RKO (cell line): ENCODE measurements around the gene ADAP1.
"Not testable (repeated sequence)": the region's sequence is repeated elsewhere in the genome, so short reads cannot be mapped to it uniquely, and the experiment has no call there.

ENCODE experiments used
- DNase-seq: peaks from one replicate; pipeline ENCODE4 v3.0.0-alpha.2; 2016; ENCODE audit warnings: low spot score

ADAP1 gene

DNA sequence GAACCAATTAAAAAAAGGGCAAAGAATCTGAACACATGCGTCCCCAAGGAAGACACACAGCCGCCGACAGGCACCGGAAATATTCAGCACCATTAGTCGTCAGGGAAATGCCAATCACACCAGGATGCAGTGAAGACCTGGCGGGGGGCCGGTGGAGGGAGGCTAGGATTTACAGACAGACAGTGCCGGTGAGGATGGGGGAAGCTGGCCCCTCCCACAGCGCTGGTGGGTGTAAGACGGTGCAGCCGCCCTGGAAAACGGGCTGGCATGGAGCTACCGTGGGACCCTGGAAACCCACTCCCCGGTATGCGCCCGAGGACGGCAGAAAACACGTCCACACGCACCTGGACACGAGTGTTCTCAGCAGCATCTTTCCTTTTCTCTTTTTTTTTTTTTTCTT lies 4.8 kb upstream of the ADAP1 start:
- no peak for DNase-seq

DNA sequence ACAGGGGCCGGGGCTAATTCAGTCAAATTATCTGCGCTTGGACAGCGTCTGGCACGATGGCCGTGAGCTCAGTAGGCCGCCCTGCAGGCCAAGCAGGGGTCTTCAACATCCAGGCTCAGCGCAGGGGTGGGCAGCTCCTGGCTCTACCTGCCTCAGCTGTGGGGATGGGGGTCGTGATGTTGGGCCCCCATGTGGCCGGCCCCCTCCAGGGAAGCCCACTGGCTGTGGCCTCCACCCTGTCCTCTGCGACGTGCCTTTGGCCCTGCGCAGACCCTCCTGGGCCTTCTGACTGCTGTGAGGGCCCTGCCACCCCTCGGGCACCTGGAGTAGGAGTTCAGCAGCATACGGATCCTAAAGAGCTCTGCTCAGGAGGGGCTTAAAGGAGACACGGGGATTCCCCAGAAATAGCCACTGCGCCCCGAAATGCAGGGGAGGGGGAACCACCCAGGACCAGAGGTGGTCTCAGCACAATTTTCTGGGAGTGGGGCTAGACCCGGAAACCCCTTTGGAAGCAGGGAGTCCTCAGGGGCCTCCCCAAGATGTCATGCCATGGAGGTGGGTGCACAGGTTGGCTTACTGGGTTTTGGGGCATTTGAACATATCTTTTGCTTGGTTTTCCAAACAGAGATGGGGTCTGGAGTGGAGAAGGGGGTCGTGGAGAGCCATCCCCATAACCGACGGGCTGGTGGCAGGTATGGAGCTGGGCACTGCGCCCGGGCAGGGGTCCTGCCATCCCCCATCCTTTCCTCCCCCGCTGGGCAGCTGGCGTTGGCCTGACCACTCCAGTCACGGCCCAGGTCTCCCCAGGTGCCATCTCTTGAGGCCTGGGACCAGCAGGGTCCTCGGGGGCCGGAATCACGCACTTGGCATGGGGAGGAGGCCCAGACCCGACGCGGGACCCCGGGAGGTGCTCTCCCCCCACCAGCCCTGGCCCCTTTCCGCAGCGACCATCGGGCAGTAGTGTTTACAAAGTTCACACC lies 4.0 kb upstream of the ADAP1 start:
- no peak for DNase-seq

DNA sequence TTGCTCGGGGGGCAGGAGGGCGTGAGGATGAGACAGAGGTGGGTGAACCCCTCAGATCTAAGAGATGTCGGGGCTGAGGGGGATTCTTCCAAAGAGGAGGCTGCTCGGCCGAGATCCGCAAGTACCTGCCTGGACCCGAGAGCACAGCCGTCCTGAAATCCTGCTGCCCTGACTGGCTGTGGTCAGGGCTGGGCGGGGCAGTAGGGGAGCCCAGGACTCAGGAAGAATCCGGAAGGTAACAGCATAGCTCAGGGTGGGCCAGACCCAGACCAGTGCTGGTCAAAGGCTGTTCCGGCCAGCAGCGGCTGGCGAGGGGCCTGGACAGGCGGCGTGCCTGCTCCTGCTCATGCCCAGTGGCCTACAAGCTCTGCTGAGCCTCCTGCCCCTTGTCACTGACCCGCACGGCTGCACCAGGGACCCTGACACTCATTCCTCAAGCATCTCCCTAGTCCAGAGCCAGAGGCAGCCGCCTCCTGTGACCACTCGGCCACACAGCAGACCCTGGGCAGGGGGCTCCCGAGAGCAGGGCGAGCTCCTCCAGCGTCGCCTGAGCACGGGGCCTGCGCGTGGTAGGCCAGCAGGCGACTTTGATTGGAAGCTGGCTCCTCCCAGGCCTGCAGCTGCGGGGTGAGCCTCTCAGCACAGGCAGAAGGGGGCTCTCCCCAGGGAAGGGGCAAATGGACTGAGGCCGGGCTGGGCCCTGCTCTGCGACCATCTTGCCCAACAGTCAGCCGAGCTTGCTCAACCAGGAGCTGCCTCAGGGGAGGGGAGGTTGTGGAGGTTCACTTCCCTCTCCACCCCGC lies 3.1 kb upstream of the ADAP1 start:
- DNase-seq: no peak

DNA sequence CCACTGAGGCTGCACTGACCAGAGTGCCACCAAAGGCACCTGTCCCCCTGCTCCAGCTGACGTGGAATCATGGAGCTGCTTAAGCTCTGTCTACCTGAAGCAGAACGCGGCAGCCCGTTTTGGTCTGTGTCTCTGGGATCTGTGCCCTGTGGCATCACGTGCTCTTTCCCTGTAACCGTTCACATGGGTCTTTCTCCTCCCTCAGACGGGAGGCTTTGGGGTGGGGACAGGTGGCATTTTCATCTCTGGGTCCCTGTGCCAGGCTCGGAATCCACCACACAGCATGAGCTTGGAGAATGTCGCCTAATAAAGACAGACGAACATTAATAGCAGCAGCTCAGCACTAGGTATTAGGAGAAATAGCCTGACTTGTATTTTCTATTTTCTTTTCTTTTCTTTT lies 1.6 kb upstream of the ADAP1 start:
- no peak for DNase-seq

DNA sequence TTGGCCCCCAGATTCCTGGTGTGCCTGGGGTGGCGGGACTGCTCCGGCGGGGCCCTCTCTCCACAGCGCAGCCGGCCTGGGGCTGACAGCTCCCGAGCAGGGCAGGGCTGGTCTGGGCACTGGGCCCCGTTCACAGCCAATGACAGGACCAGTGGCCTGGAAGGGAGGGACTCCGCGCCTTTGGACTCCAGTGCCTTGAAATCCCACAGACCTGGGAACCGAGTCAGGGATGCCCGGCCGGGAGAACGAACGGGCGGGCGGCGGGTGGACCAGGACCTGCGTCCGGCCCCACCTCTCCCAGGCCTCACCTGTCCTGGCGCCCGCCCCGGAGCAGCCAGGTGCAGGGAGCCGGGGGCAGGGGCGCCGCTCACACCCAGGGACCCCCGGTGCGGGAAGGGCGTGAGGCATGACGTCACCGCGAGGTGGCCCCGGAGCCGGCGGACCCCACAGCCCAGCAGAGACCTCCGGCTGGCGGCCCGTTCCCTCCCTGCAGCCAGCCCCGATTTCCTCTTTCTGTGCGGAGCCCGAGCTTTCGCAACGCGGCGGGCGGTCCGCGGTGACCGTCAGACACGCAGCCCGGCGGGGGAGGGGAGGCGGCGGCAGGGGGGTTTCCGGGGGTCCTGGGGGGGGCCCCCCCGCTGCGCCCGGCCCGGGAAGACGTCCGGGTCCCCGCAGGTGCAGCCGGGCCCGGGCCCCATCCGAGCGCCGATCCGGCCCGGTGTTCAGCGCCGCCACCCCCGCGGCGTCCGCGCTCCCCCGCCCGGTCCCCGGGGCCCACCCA lies 743 bp downstream of the ADAP1 start:
- DNase-seq: peak; percentile 38

DNA sequence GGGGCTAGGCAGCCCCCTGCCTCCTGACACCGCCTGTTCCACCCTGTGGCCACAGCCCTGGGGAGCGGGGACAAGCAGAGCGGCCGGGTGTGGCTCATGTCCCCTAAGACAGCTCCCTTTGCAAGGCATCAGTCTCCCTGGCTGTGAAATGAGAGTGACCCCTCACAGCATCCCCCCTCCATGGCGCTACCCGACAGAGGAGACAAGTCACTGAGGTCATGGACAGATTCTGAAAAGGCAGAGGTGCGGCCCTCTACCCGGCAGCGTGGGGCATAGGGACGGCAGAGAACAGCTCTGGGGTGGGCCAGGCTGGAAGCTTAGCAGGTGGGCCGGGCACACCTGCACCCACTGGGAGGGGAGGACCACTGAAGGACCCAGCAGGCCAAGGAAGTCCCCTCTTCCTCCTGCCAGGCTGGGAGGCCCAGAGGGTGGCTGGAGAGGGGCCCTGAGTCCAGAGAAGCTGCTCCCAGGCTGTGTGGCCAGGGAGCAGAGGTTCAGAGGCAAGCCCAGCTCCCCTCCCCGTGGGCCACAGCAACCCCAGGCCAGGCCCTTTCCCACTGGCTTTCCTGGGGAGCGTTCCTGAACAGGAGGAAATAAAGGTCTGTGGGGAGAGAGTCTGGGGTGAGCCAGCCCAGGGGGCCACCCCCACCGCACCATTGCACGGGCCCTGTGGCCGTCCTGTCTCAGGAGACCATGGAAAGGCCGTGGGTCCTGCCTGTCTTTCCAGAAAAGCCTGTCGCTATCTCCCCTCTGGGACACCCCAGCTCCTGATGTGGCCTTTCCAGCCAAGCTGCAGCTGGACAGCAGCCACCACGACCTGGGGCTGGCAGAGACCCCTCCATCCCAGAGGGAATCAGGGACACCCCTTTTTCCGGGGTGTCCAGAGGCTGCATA lies 1.7 kb downstream of the ADAP1 start:
- DNase-seq: no peak

DNA sequence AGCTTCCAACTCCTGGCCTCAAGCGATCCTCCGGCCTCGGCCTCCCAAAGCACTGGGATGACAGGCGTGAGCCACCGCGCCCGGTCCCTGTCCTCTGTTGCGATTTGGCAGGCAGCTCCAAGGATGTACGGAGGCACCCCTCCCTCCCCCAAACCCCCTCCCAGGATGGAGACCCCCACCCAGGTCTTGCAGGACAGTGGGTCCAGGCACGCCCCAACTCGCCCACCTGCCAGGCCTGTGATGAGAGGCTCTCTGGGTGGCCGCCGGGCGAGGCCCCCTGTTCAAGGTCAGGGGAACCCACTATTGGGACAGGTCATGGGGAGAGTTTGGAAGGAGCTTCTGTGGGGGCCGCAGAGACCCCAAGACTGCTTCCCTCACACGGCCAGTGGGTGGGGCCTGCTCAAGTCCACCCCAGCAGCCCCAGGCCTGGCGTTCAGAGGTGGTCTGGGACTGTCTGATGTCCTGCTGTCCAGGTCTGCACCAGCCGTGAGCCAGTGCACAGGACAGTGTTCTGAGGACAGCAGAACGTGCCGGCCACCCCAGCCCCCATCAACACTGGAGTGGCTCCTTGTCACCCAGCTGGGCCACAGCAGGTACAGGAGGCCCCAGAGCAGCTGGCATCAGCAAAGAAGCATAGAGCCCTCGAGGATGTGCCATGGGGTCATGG lies 2.5 kb downstream of the ADAP1 start:
- no peak for DNase-seq

DNA sequence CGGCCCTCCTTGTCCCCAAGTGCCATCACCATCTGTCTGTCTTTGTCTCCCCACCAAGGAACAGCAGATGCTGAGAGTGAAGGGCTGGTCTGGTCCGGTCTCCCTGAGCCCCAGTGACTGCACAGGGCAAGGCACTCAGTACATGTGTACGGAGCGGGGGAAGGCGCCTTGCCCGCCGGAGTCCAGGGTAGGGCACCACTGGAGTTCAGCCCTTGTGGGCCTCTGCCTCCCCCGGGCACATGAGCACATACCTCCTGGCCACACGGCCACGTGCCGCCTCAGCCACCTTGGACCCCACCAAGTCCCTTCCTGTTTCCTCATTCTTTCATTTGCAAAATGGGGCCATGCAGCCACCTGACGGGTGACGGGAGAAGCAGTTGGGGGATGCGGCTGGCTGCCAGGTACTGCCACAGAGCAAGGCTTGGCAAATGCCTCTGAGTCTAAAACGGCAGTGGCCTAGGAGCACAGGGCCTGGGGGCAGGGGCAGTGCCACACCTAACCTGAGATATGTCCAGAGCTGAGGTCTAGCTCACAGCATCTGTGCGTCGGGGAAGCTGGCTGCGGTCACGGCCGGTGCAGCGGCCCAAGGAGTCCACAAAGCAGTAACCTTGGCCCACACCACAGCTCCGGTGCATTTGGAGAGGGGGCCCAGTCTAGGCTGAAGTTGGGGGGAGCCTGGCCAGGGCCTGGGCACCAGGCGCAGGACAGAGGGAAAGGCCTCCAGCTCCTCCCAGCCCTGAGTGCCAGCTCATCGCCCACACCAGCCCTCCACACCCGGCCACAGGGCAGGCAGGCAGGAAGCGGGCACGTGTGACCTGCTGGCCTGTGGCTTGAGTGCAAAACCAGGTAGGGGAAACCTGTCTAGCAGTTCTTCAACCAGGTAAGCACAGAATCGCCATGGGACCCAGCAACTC lies 5.2 kb downstream of the ADAP1 start:
- no peak for DNase-seq

DNA sequence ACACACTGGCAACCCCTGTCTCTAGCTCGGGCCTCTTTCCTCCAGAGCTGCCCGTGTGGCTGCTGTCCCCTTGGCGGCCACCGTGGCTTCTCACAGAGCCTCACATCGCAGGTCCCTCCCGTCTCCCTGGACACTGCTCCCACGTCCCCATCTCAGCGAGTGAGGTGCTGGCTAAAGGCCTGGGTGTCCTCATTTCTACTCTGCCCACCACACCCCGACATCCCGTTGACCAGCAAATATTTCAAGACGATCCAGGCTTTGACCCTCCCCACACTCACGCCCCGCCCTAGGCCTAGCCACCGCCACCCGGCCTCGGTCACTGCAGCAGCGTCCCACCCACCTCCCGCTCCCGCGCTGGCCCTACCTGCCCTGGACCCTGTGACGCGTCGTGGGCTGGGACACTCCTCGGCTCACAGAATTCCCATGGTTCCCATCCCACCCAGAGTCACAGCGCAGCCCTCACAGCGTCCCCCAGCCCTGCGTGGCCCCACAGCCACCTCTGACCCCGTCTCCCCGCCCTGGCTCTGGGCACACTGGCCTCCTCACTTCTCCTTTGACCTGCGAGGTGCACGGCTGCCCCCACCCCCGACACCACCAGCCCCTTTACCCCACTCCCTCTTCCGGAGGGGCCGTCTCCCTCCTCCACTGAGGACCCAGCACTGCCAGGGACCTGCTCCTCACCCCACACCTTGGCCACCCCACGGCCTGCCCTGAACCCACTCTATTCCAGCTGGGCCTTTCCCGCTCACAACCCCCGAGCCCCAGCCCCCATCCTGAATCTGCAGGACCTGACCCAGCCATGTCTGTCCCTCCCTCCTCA lies 6.9 kb downstream of the ADAP1 start:
- no peak for DNase-seq

DNA sequence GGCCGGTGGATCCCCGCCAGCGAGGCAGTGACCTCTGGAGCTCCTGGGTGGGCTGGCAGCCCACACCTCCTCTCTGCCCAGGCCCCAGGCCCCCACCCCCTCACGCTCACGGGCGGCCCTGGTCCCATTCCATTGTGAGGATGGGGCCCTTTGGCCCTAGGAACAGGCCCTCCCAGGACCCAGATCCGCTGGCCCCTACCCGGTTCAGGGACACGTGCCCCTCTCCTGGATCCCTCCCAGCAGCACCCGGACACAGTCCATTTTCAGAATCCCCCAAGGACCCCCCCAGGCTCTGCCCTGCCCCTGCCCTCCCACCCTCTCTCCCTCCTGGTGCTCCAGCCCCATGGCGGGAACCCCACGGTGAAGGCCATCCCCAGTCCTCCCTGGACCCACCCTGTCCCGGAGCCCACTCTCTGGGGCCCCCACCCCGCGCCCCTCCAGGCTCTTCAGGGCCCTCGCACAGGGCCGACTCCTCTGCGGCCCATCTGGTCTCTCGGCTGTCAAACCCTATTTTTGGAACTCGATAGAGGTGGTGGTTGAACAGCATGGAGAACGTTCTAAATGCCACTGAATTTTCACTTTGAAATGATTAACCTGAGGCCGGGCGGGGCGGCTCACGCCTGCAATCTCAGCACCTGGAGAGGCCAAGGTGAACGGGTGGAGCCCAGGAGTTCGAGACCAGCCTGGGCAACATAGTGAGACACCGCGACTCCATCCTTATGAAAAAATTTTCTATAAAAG lies 8.1 kb downstream of the ADAP1 start:
- no peak for DNase-seq

DNA sequence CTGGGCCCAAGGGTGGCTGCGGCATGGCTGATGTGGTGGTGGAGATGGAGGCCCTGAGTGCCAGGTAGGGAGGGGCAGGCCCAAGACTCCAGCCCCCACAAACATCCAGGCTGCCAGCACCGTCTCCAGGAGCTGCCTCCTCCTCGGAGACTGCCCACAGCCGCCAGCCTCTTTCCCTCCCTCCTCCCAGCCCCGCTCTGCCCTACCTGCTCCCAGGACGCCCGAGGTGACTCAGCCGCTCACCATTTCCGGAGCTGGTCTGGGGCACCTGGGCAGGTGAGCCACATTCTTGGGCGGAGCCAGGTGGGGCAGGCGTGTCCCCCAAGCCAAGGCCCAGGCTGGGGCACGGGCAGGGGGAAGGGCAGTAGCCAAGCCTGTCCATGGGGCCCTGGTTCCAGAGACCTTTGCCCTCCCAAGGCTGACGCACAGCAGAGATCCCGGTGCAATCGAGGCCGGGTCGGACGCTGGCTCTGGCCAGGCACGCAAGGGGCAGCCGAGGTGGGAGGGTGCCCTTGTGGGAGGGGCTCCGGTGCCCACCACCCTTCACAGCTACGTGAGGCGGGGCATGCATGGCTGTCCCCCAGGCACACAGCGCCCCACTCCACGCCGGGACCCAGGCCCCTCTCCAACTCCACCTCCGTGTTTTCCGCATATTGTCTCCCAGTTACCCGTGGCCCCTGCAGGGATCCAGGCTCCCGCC lies 8.8 kb downstream of the ADAP1 start:
- DNase-seq: no peak

DNA sequence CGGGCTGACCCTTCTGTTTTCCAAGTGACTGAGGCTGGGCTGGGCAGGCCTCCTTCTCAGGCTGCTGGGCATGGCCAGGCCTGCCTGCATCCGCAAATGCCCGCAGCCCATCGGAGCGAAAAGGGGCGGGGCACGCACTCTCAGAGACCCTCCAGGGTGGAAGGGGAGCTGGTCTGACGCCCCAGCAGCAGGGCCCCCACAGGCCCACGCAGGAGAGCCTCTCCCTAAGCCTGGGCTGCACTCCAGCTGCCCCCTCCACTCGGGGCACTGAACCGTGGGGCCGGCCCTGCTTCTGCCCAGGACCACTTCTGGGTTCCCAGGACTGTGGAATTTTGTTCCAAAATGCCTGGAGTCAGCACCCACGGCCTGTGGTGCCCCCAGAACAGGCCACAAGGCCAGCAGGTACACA lies 9.3 kb downstream of the ADAP1 start:
- no peak for DNase-seq

DNA sequence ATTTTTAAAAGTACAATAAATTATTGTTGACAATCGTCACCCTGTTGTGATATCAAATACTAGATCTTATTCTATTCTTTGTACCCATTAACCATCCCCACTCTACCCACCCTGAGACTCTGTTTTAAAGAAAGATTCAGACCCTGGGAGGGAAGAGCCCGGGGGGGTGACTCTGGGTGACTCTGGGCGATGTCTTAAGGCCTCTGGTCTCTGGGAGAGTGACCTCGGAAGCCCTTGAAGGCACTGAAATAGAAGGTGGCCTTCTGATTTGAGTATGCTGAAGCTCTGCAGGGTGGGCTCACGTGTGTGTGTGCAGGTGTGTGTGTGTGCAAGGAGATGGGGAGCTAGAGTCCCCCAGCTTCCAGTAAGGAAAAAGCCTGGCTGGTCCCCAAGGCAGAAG lies 9.7 kb downstream of the ADAP1 start:
- no peak for DNase-seq

DNA sequence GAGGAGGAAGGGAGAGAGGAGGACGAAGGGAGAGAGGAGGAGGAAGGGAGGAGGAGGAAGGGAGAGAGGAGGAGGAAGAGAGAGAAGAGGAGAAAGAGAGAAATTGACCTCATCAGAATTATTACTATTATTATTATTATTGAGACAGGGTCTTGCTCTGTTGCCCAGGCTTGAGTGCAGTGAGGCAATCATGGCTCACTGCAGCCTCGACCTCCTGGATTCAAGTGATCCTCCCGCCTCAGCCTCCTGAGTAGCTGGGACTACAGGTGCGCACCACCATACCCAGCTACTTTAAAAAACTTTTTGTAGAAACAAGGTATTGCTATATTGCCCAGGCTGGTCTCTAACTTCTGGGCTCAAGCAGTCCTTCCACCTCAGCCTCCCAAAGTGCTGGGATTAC lies 10.7 kb downstream of the ADAP1 start:
- not testable (repeated sequence) for DNase-seq

DNA sequence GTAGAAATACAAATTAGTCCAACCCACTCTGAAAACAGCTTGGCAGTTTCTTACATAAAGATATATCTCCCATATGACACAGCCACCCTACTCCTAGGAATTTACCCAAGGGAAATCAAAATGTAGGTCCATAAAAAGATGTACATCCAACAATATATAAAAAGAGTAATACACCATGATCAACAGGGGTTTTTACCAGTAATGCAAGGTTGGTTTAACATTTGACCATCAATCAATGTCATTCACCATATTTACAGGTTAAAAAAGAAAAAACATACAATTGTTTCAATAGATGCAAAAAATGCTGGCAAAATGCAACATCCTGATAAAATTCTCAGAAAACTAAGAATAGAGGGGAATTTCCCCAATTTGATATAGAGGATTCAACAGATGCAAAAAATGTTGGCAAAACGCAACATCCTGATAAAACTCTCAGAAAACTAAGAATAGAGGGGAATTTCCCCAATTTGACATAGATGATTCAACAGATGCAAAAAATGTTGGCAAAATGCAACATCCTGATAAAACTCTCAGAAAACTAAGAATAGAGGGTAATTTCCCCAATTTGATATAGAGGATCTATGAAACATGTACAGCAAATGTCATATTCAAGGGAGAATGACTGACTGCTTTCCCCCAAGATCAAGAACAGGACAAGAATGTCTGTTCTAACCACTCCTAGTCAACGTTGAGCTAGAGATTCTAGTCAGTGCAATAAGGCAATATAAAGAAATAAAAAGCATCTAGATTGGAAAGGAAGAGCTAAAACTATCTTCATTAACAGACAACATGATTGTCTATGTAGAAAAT lies 13.7 kb downstream of the ADAP1 start:
- no peak for DNase-seq

DNA sequence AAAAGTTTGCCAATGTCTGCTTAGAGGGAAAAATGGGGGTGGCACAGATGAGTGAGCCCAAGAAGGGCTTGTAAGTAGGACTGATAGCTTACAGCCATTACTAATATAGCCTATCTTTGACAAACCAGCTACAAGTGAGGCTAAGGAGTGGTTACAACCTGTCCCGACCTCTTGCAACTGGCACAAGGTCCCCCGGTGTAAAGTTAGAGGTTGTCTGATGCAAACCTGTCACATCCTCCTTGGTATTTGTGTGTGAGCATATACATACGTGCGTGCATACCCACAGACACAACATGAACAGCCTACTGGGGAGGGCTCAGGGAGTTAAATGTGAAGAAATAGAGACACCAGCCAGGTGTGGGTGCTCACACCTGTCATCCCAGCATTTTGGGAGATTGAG lies 14.6 kb downstream of the ADAP1 start:
- DNase-seq: no peak
